GM10266 (cell line): ENCODE results near the gene LAMA3.

ENCODE experiments used
- DNase-seq: peaks from one replicate; pipeline ENCODE4 v3.0.0; 2012; ENCODE audit errors: extremely low spot score
- TF ChIP-seq, protein P1 (sequence below): IDR thresholded peaks from 2 replicates; pipeline ENCODE4 v1.5.1; 2012; ENCODE audit warnings: mild to moderate bottlenecking, low read depth; ENCODE audit not compliant: control insufficient read depth, insufficient read depth; ENCODE audit errors: missing control alignments

LAMA3 gene

DNA sequence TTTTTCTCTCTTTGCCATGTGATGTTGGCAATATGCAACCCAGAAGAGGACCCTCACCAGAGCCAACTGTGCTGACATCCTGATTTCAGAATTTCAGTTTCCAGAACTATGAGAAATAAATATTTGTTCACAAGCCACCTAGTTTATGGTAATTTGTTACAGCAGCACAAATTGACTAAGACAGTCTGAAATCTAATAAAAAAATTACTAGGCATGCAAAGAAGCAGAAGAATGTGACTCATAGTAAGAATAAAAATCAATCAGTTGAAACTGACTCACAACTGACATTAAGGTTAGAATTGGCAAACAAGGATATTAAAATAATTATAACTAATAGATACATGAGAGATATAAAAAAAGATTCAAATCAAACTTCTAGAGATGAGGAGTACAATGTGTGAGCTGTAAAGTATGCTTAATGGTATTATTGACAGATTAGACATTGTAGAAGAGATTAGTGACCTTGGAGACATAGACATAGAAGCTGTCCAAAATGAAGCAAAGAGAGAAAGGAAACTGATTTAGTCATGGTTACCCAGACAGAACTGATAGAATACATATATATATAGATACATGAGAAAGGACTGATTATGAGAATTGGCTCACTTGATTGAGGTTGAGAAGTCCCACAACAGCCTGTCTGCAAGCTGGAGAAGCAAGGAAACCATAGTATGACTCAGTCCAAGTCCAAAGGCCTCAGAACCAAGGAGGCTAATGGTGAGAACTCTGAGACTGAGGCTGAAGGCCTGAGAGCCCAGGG, 297.5 kb downstream of the LAMA3 start:
- TF ChIP-seq, protein P1, sequence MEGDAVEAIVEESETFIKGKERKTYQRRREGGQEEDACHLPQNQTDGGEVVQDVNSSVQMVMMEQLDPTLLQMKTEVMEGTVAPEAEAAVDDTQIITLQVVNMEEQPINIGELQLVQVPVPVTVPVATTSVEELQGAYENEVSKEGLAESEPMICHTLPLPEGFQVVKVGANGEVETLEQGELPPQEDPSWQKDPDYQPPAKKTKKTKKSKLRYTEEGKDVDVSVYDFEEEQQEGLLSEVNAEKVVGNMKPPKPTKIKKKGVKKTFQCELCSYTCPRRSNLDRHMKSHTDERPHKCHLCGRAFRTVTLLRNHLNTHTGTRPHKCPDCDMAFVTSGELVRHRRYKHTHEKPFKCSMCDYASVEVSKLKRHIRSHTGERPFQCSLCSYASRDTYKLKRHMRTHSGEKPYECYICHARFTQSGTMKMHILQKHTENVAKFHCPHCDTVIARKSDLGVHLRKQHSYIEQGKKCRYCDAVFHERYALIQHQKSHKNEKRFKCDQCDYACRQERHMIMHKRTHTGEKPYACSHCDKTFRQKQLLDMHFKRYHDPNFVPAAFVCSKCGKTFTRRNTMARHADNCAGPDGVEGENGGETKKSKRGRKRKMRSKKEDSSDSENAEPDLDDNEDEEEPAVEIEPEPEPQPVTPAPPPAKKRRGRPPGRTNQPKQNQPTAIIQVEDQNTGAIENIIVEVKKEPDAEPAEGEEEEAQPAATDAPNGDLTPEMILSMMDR, result no peak

DNA sequence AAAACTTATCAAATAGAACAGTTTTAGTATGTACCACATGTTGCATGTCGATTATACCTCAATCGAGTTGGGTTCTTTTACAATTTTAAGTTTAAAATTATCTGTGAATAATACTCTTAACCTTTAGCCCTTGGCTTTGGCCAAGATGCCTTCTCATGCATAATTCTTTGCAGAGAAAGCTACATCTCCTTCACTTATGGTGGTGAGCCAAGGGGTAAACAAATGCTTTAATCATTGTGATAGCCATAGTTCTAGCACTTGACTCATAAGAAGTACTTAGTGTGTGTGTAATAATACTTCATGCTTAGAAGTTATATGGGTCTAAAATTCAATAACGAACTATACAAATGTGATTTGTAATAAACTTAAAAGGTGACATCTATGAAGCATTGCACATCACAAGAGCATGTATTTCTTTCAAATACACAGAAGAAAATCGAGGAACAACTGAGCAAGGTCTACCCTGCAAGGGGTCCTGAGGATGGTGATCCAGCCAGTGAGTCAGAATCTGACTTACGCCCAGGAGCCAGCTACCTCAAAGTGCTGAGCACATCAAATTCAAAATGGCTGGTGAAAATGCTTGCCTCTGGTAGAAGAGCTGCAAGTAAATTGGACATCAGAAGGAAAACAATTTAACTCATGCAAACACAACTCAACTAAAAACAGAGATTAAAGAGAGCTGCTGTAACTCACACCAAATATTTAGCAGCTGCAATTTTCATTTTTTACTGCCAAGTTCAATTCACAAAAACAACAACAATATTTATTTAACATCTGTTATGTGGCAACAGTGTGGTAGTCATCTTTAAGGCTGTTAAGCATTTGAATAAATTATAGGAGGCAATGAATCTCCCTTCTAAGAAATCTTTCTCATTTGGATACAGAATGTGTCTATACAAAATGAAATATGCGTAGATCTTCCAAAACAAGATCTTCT, 301.5 kb downstream of the LAMA3 start:
- TF ChIP-seq, protein P1, result no peak

More for the DNA sequence above, 297.5 kb downstream of the LAMA3 start:
- DNase-seq, result no peak

DNA sequence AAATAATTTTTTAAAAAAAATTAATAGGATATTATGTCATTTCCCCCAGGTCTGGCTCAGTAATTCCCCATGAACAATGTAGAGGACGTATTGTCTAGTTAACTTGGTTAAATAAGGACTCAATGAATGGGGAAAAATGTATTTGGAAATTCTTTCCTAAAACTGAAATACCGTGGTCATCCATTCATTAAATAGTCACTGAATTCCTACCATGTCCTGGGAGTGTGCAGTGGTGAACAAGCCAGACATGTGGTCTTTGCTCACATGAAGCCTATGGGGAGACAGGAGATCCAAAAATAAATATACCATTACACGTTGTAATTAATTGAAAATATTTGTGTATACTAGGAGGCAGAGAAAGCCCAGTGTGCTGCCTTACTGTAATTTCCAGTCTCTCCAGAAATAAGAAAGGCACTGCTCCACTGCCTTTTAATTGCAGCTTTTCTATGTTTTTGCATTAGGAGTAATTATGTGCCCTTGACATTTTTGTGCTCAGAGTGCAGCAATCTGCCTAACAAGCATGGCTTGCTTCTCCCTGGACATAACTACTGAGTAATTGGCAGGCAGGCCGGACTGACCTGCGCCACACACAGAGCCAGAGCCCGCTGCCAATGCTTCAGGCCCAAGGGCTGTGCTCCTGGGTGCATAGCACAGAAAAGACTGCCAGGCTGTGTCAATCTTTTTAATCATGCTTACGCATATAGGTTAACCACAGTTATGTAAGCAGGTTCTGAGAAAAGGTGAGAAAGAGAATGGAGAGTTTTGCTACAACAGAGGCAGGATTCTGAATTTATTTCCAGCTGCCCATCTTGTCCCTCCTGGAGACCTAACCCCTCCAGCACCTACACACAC, 303.1 kb downstream of the LAMA3 start:
- no peak for DNase-seq
- TF ChIP-seq, protein P1, result no peak

More for the DNA sequence above, 301.5 kb downstream of the LAMA3 start:
- DNase-seq, result no peak

DNA sequence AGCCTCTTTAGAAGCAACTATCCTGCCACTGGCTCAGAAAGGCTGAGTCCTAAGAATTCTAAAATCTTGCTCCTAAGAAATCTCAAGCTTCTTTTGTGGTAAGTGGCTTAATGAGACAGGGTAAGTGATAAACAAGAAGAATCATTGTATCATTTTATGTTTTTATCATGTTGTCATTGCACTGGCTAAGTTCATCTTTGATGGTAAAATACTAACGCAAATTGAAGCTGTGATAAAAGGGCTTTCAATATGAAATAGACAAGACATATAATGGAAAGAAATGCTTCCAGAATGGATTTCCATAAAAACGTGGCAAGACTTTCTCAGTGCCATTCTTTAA, 303.7 kb downstream of the LAMA3 start:
- no peak for DNase-seq
- TF ChIP-seq, protein P1, result no peak

DNA sequence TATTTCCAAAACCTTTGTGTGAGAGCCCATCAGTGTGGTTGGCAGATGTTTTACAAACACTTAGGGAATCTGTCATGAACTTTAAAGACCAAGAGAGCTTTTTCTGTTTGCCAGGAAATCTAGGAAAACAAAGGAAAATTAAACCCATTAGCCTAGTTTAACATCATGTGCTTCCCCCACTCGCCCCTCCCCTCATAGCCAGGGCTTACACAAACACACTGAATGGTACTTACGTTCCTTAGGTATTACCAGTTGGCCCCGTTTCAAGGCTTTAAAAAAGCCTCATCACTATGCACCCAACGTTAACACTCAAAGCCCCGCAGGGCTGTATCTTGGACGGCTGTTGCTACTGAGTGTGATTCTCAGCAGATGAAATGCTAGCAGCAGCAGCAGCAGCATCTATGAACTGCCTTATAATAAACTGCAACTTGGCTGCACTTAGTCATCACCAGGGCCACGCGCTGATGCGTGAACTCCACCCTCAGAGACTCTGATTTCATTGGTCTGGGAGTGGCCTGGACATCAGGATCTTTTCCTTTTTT, 305.2 kb downstream of the LAMA3 start:
- TF ChIP-seq, protein P1, result no peak
- no peak for DNase-seq

DNA sequence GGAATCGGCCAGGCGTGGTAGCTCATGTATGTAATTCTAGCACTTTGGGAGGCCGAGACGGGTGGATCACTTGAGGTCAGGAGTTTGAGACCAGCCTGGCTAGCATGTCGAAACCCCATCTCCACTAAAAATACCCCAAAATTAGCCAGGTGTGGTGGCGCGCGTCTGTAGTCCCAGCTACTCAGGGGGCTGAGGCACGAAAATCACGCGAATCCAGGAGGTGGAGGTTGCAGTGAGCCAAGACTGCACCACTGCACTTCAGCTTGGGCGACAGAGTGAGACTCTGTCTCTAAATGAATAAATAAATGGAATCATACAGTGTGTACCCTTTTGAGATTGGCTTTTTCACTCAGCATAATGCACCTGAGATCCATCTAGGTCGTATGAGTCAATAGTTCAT, 305.9 kb downstream of the LAMA3 start:
- DNase-seq, result no peak
- TF ChIP-seq, protein P1, result no peak
